ENCODE measurements around the gene DHRSX. TPM values are rescaled to one million over a fixed set of nuclear protein-coding genes. Genes with fewer than 3 reads are reported as not detected.
A peak's percentile ranks its signal among the peaks of the same experiment; 100 is the strongest.

DHRSX gene
- polyA plus RNA-seq, 3 donors, result 12.9 to 33.2 (median 28.3) TPM

DNA sequence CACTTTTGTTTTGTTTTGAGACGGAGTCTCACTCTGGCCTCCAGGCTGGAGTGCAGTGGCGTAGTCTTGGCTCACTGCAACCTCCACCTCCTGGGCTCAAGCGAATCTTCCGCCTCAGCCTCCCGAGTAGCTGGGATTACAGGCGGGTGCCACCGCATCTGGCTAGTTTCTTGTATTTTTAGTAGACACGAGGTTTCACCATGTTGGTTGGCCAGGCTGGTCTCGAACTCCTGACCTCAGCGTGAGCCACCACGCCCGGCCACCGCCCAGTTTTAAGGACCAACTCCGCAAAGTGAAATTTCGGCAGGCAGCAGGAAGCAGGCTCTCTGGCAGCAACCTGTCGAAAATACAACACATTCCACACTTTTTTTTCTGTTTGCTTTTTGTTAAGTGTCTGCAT, 13.4 kb downstream of the DHRSX start:
- peak overlapping the region in 2 of 7 donors; percentile 18 to 37 for H3K27ac Mint-ChIP-seq
- no peak for DNase-seq
- intact Hi-C loops (cut with micrococcal nuclease), result no loop called here
- 95% methylated on average over 10 of the region's 16 CpGs for WGBS (ENCODE audit: insufficient coverage)
- peaks cover 0 to 5% (median 1%) of the 10 kb centered on the region in 7 donors for H3K9me3 Mint-ChIP-seq
- peaks cover 90% of the 10 kb centered on the region for H4K20me1 ChIP-seq (ENCODE audit: insufficient read depth, low read length)
- no peak overlapping the region for H3K4me2 ChIP-seq (replicated peaks; ENCODE audit: extremely low read depth, low read length, poor library complexity, severe bottlenecking)
- no peak overlapping the region for H3K9ac ChIP-seq (ENCODE audit: insufficient read depth, low read length, poor library complexity, severe bottlenecking)
- no peak overlapping the region for H3K4me3 Mint-ChIP-seq
- H3K4me1 Mint-ChIP-seq, result no peaks in the 10 kb centered on the region
- H3K36me3 Mint-ChIP-seq, result peaks cover 55 to 70% of the 10 kb centered on the region in 2 donors
- H2AFZ ChIP-seq (ENCODE audit: insufficient read depth, low read depth, low read length, poor library complexity, severe bottlenecking), result no peak overlapping the region
- no peak overlapping the region for H3K27ac ChIP-seq (ENCODE audit: low read depth in 1 of 2, low read length in 2 of 2)
- H3K4me1 ChIP-seq (ENCODE audit: control insufficient read depth in 1 of 2, insufficient read depth in 2 of 2, low read length in 2 of 2), result no peaks in the 10 kb centered on the region
- peaks cover 0 to 4% (median 0%) of the 10 kb centered on the region in 3 donors for H3K27me3 Mint-ChIP-seq (ENCODE audit: low read depth in 3 of 3)
- no peaks in the 10 kb centered on the region for H3K27me3 ChIP-seq (ENCODE audit: control insufficient read depth in 2 of 2, insufficient read depth in 2 of 2, low read length in 2 of 2)
- peaks cover 35% of the 10 kb centered on the region for H3K79me2 ChIP-seq (ENCODE audit: insufficient read depth, low read length)
- H3K4me3 ChIP-seq (replicated peaks in 1 of 3; ENCODE audit: low read depth in 2 of 3, low read length in 3 of 3), result no peak overlapping the region
- H3K9me3 ChIP-seq (replicated peaks in 1 of 2; ENCODE audit: control insufficient read depth in 1 of 2, insufficient read depth in 1 of 2, low read length in 2 of 2), result no peaks in the 10 kb centered on the region
- TF ChIP-seq, protein P1, sequence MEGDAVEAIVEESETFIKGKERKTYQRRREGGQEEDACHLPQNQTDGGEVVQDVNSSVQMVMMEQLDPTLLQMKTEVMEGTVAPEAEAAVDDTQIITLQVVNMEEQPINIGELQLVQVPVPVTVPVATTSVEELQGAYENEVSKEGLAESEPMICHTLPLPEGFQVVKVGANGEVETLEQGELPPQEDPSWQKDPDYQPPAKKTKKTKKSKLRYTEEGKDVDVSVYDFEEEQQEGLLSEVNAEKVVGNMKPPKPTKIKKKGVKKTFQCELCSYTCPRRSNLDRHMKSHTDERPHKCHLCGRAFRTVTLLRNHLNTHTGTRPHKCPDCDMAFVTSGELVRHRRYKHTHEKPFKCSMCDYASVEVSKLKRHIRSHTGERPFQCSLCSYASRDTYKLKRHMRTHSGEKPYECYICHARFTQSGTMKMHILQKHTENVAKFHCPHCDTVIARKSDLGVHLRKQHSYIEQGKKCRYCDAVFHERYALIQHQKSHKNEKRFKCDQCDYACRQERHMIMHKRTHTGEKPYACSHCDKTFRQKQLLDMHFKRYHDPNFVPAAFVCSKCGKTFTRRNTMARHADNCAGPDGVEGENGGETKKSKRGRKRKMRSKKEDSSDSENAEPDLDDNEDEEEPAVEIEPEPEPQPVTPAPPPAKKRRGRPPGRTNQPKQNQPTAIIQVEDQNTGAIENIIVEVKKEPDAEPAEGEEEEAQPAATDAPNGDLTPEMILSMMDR (IDR thresholded peaks at IDR 0.05), result no peak
- peaks cover 51 to 78% of the 10 kb centered on the region in 2 donors for H3K36me3 ChIP-seq (replicated peaks in 1 of 2; ENCODE audit: control insufficient read depth in 1 of 2, insufficient read depth in 2 of 2, low read length in 2 of 2)

DNA sequence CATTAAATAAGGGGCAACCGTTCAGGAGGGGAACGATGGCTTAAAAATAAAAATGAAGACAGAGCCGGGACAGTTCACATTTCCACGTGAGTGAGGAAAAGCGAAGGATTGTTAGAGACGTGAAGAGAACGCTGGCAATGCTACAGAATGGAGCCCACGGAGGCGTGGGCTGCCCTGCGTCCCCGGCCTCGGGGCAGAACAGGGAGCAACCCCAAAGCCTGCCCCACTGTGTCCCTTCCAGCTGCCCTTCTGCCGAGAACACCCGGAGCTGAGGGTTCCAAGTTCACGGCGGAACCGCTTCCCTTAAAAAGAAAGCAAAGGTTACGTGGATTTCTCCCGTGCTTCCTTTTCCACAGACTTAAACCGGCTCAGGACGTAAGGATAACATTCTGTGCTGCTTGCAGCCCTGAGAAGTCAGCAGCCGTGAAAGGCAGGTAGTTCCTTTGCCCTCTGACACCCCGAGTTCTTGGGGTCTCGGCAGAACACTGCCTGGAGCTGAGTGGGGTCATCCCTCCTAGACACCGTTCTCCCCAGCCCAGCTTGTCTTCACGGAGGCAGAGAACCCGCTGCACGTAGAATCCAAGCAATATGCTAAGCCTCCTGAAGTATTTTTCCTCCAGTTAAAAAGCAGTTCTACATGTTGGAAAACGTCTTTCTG, 14.2 kb downstream of the DHRSX start:
- peaks cover 51 to 70% of the 10 kb centered on the region in 2 donors for H3K36me3 ChIP-seq (replicated peaks in 1 of 2; ENCODE audit: control insufficient read depth in 1 of 2, insufficient read depth in 2 of 2, low read length in 2 of 2)
- H3K27ac Mint-ChIP-seq, result peak overlapping the region in 4 of 7 donors; percentile 2 to 59 (median 20)

More for the DNA sequence above, 14.2 kb downstream of the DHRSX start:
- H3K27me3 Mint-ChIP-seq (ENCODE audit: low read depth in 3 of 3), result peaks cover 0 to 4% (median 0%) of the 10 kb centered on the region in 3 donors
- intact Hi-C loops (cut with micrococcal nuclease), result no loop called here
- no peaks in the 10 kb centered on the region for H3K4me1 Mint-ChIP-seq
- no peak overlapping the region for H3K4me2 ChIP-seq (replicated peaks; ENCODE audit: extremely low read depth, low read length, poor library complexity, severe bottlenecking)
- no peak overlapping the region for H3K4me3 ChIP-seq (replicated peaks in 1 of 3; ENCODE audit: low read depth in 2 of 3, low read length in 3 of 3)
- TF ChIP-seq, protein P1 (IDR thresholded peaks at IDR 0.05), result no peak
- 92% methylated on average over 25 of the region's 29 CpGs for WGBS (ENCODE audit: insufficient coverage)
- no peak overlapping the region for H2AFZ ChIP-seq (ENCODE audit: insufficient read depth, low read depth, low read length, poor library complexity, severe bottlenecking)
- DNase-seq, result no peak
- H3K9me3 Mint-ChIP-seq, result peaks cover 0 to 5% (median 1%) of the 10 kb centered on the region in 7 donors
- no peaks in the 10 kb centered on the region for H3K4me1 ChIP-seq (ENCODE audit: control insufficient read depth in 1 of 2, insufficient read depth in 2 of 2, low read length in 2 of 2)
- no peaks in the 10 kb centered on the region for H3K9me3 ChIP-seq (replicated peaks in 1 of 2; ENCODE audit: control insufficient read depth in 1 of 2, insufficient read depth in 1 of 2, low read length in 2 of 2)
- H3K36me3 Mint-ChIP-seq, result peaks cover 52 to 67% of the 10 kb centered on the region in 2 donors
- no peak overlapping the region for H3K9ac ChIP-seq (ENCODE audit: insufficient read depth, low read length, poor library complexity, severe bottlenecking)
- no peak overlapping the region for H3K27ac ChIP-seq (ENCODE audit: low read depth in 1 of 2, low read length in 2 of 2)
- H3K27me3 ChIP-seq (ENCODE audit: control insufficient read depth in 2 of 2, insufficient read depth in 2 of 2, low read length in 2 of 2), result no peaks in the 10 kb centered on the region
- H3K79me2 ChIP-seq (ENCODE audit: insufficient read depth, low read length), result peaks cover 28% of the 10 kb centered on the region
- H4K20me1 ChIP-seq (ENCODE audit: insufficient read depth, low read length), result peaks cover 85% of the 10 kb centered on the region
- H3K4me3 Mint-ChIP-seq, result no peak overlapping the region

Data from CD14-positive monocyte (primary cell).